ENCODE measurements around the gene TXNDC11. TPM values are rescaled to one million over a fixed set of nuclear protein-coding genes. Genes with fewer than 3 reads are reported as not detected.

Gene TXNDC11
- polyA plus RNA-seq, 1 experiment = 45.1 TPM

GRCh38 chr16:11633113-11633512 is 109.5 kb downstream of the TXNDC11 start:
- Histone ChIP-seq H3K27me3 (ENCODE audit: control insufficient read depth, insufficient read depth, low read length) (no peaks in the 10 kb centered on the region), H3K4me3 (ENCODE audit: low read depth, low read length) (no peak overlapping the region), H3K36me3 (ENCODE audit: control insufficient read depth, insufficient read depth, low read length) (no peaks in the 10 kb centered on the region)
- TF ChIP-seq CTCF (IDR thresholded peaks at IDR 0.05; ENCODE audit: insufficient read depth, low read depth, low read length) = no peak
- ChIA-PET POLR2A (interaction anchor here (0.6 kb wide), 1 partner anchor 255 kb away, joined by 13 read pairs; no protein-coding TSS in a partner anchor), CTCF (interaction anchor here (1.0 to 2.6 kb wide), 3 partner anchors 11 to 101 kb away, joined by 3 to 8 read pairs (median 3); no protein-coding TSS in a partner anchor)
- no peak for DNase-seq (ENCODE audit: low read depth)

- Histone ChIP-seq H3K27me3 (ENCODE audit: control insufficient read depth, insufficient read depth, low read length) (no peaks in the 10 kb centered on the region), H3K36me3 (ENCODE audit: control insufficient read depth, insufficient read depth, low read length) (no peaks in the 10 kb centered on the region), H3K4me3 (ENCODE audit: low read depth, low read length) (no peak overlapping the region)
- peak; percentile 64 for DNase-seq (ENCODE audit: low read depth)
- TF ChIP-seq CTCF (IDR thresholded peaks at IDR 0.05; ENCODE audit: insufficient read depth, low read depth, low read length) = no peak
- CTCF ChIA-PET = interaction anchor here (1.0 to 2.6 kb wide), 3 partner anchors 11 to 101 kb away, joined by 3 to 8 read pairs (median 3); no protein-coding TSS in a partner anchor
- POLR2A ChIA-PET = no interaction called here
Observed at GRCh38 chr16:11632455-11632939, 110.2 kb downstream of the TXNDC11 start.

GRCh38 chr16:11631214-11631613 is 111.4 kb downstream of the TXNDC11 start:
- no peaks in the 10 kb centered on the region for H3K36me3 ChIP-seq (ENCODE audit: control insufficient read depth, insufficient read depth, low read length)
- ChIA-PET CTCF (interaction anchor here (1.6 to 2.6 kb wide), 3 partner anchors 9 to 100 kb away, joined by 7 to 11 read pairs (median 8); no protein-coding TSS in a partner anchor), POLR2A (interaction anchor here (0.7 kb wide), 1 partner anchor 80 kb away, joined by 4 read pairs; no protein-coding TSS in a partner anchor)
- TF ChIP-seq CTCF (IDR thresholded peaks at IDR 0.05; ENCODE audit: insufficient read depth, low read depth, low read length) = no peak
- H3K27me3 ChIP-seq (ENCODE audit: control insufficient read depth, insufficient read depth, low read length) = no peaks in the 10 kb centered on the region
- no peak for DNase-seq (ENCODE audit: low read depth)
- no peak overlapping the region for H3K4me3 ChIP-seq (ENCODE audit: low read depth, low read length)

GRCh38 chr16:11630768-11631056 is 111.9 kb downstream of the TXNDC11 start:
- H3K27me3 ChIP-seq (ENCODE audit: control insufficient read depth, insufficient read depth, low read length) = no peaks in the 10 kb centered on the region
- ChIA-PET POLR2A (no interaction called here), CTCF (interaction anchor here (1.6 to 2.0 kb wide), 2 partner anchors 9 to 10 kb away, joined by 7 to 11 read pairs; no protein-coding TSS in a partner anchor)
- no peak for TF ChIP-seq CTCF (IDR thresholded peaks at IDR 0.05; ENCODE audit: insufficient read depth, low read depth, low read length)
- no peaks in the 10 kb centered on the region for H3K36me3 ChIP-seq (ENCODE audit: control insufficient read depth, insufficient read depth, low read length)
- no peak overlapping the region for H3K4me3 ChIP-seq (ENCODE audit: low read depth, low read length)
- DNase-seq (ENCODE audit: low read depth) = no peak

GRCh38 chr16:11630046-11630767 is 112.5 kb downstream of the TXNDC11 start:
- no peaks in the 10 kb centered on the region for H3K27me3 ChIP-seq (ENCODE audit: control insufficient read depth, insufficient read depth, low read length)
- ChIA-PET POLR2A (no interaction called here), CTCF (interaction anchor here (1.1 to 2.0 kb wide), 3 partner anchors 9 to 99 kb away, joined by 3 to 11 read pairs (median 7); no protein-coding TSS in a partner anchor)
- H3K4me3 ChIP-seq (ENCODE audit: low read depth, low read length) = no peak overlapping the region
- TF ChIP-seq CTCF (IDR thresholded peaks at IDR 0.05; ENCODE audit: insufficient read depth, low read depth, low read length) = no peak
- no peak for DNase-seq (ENCODE audit: low read depth)
- H3K36me3 ChIP-seq (ENCODE audit: control insufficient read depth, insufficient read depth, low read length) = no peaks in the 10 kb centered on the region

Measured in BJ (cell line).